Trophoblast cell (in vitro differentiated cells and primary cell): ENCODE data around the gene RPL36.
A peak's percentile ranks its signal among the peaks of the same experiment; 100 is the strongest.
"Not testable (repeated sequence)": the region's sequence is repeated elsewhere in the genome, so short reads cannot be mapped to it uniquely, and the experiment has no call there.

Source experiments
- DNase-seq, 2 donors: peaks; one replicate each; pipeline ENCODE4 v3.0.0-alpha.2; 2016
- H2AFZ ChIP-seq: 2 replicates; pipeline ENCODE4 v1.6.1; 2013; ENCODE audit warnings: low read length, moderate library complexity, mild to moderate bottlenecking; ENCODE audit not compliant: insufficient read depth, poor library complexity
- H2AK5ac ChIP-seq: 2 replicates; pipeline ENCODE4 v1.6.1; 2013; ENCODE audit warnings: mild to moderate bottlenecking, low read length
- H2BK120ac ChIP-seq: 2 replicates; pipeline ENCODE4 v1.6.1; 2013; ENCODE audit warnings: low read length, mild to moderate bottlenecking, moderate library complexity; ENCODE audit not compliant: insufficient read depth, poor library complexity
- H2BK12ac ChIP-seq: 2 replicates; pipeline ENCODE4 v1.6.1; 2013; ENCODE audit warnings: mild to moderate bottlenecking, low read length, moderate library complexity
- H2BK5ac ChIP-seq: 2 replicates; pipeline ENCODE4 v1.6.1; 2013; ENCODE audit warnings: low read length, low read depth, moderate library complexity, mild to moderate bottlenecking; ENCODE audit not compliant: poor library complexity
- H3K14ac ChIP-seq: 2 replicates; pipeline ENCODE4 v1.6.1; 2013; ENCODE audit warnings: mild to moderate bottlenecking, low read length
- H3K18ac ChIP-seq: 2 replicates; pipeline ENCODE4 v1.6.1; 2013; ENCODE audit warnings: mild to moderate bottlenecking, low read length
- H3K23ac ChIP-seq: 2 replicates; pipeline ENCODE4 v1.6.1; 2013; ENCODE audit warnings: low read length
- H3K27ac ChIP-seq: 2 replicates; pipeline ENCODE4 v1.5.1; 2013; ENCODE audit warnings: low read depth, mild to moderate bottlenecking, inconsistent platforms, low read length, moderate library complexity
- H3K27me3 ChIP-seq: 2 replicates; pipeline ENCODE4 v1.6.1; 2013; ENCODE audit warnings: inconsistent platforms, mild to moderate bottlenecking, low read length, moderate library complexity; ENCODE audit not compliant: insufficient read depth
- H3K36me3 ChIP-seq, 2 experiments: 1 replicate in 1 of 2; 2 replicates in 1 of 2; pipeline ENCODE4 v1.6.1; 2013; ENCODE audit warnings: low read length in 2 of 2, mild to moderate bottlenecking in 2 of 2, moderate library complexity in 1 of 2; ENCODE audit not compliant: insufficient read depth in 2 of 2, control insufficient read depth in 1 of 2
- H3K4ac ChIP-seq: 2 replicates; pipeline ENCODE4 v1.6.1; 2013; ENCODE audit warnings: low read depth, mild to moderate bottlenecking, low read length, moderate library complexity
- H3K4me1 ChIP-seq, 2 experiments: 1 replicate in 1 of 2; 2 replicates in 1 of 2; pipeline ENCODE4 v1.6.1; 2013; ENCODE audit warnings: low read length in 2 of 2, mild to moderate bottlenecking in 2 of 2, moderate library complexity in 1 of 2; ENCODE audit not compliant: insufficient read depth in 2 of 2, control insufficient read depth in 1 of 2
- H3K4me2 ChIP-seq: 2 replicates; pipeline ENCODE4 v1.6.1; 2013; ENCODE audit warnings: inconsistent platforms, mild to moderate bottlenecking, low read length, moderate library complexity
- H3K4me3 ChIP-seq: 2 replicates; pipeline ENCODE4 v1.5.1; 2013; ENCODE audit warnings: mild to moderate bottlenecking, low read depth, low read length, inconsistent platforms
- H3K79me1 ChIP-seq: one replicate; pipeline ENCODE4 v1.6.1; 2013; ENCODE audit warnings: low read length
- H3K79me2 ChIP-seq: 2 replicates; pipeline ENCODE4 v1.6.1; 2013; ENCODE audit warnings: low read length, mild to moderate bottlenecking; ENCODE audit not compliant: control insufficient read depth, insufficient read depth, poor library complexity
- H3K9ac ChIP-seq: 2 replicates; pipeline ENCODE4 v1.6.1; 2013; ENCODE audit warnings: mild to moderate bottlenecking, low read length
- H3K9me3 ChIP-seq: 2 replicates; pipeline ENCODE4 v1.6.1; 2013; ENCODE audit warnings: low read depth, mild to moderate bottlenecking, control low read depth, inconsistent platforms, low read length; ENCODE audit not compliant: insufficient read depth
- H4K12ac ChIP-seq: 2 replicates; pipeline ENCODE4 v1.6.1; 2013; ENCODE audit warnings: low read depth, mild to moderate bottlenecking, low read length, moderate library complexity
- H4K8ac ChIP-seq: 2 replicates; pipeline ENCODE4 v1.6.1; 2013; ENCODE audit warnings: low read depth, mild to moderate bottlenecking, low read length, moderate library complexity
- H4K91ac ChIP-seq: one replicate; pipeline ENCODE4 v1.6.1; 2013; ENCODE audit warnings: low read depth, mild to moderate bottlenecking, low read length, moderate library complexity
- WGBS: extraction: QIAGEN DNeasy Blood & Tissue Kit; methylation state at CpG from one replicate; pipeline ENCODE4 v1.1.7; 2013; ENCODE audit warnings: missing lambda C conversion rate; ENCODE audit not compliant: insufficient read length, insufficient coverage; ENCODE audit errors: extremely low coverage; 5-methylcytosine and 5-hydroxymethylcytosine counted together

RPL36 gene

GRCh38 chr19:5727453-5728050 is 37.5 kb downstream of the RPL36 start:
- no peak overlapping the region for H3K27ac ChIP-seq
- H2BK120ac ChIP-seq = no peak overlapping the region
- peak; percentile 95 to 96 for DNase-seq
- H3K79me2 ChIP-seq = no peaks in the 10 kb centered on the region
- no peak overlapping the region for H3K9ac ChIP-seq
- no peak overlapping the region for H3K18ac ChIP-seq
- H3K79me1 ChIP-seq = no peaks in the 10 kb centered on the region
- WGBS = no CpG with 5 or more reads among the region's 4 CpGs
- H2AK5ac ChIP-seq = no peak overlapping the region
- H3K4me2 ChIP-seq = no peak overlapping the region
- no peak overlapping the region for H3K23ac ChIP-seq
- no peak overlapping the region for H3K4me3 ChIP-seq
- H2BK12ac ChIP-seq = no peak overlapping the region
- H3K27me3 ChIP-seq = no peaks in the 10 kb centered on the region
- no peaks in the 10 kb centered on the region for H3K4me1 ChIP-seq
- H3K4ac ChIP-seq = no peak overlapping the region
- H4K8ac ChIP-seq = no peak overlapping the region
- H2BK5ac ChIP-seq = no peak overlapping the region
- H2AFZ ChIP-seq = no peak overlapping the region
- no peak overlapping the region for H4K12ac ChIP-seq
- no peaks in the 10 kb centered on the region for H3K9me3 ChIP-seq
- no peak overlapping the region for H3K14ac ChIP-seq
- H3K36me3 ChIP-seq = no peaks in the 10 kb centered on the region
- no peak overlapping the region for H4K91ac ChIP-seq

GRCh38 chr19:5733172-5733571 is 43.1 kb downstream of the RPL36 start:
- not testable (repeated sequence) for H3K4ac ChIP-seq, H4K12ac ChIP-seq, H3K79me1 ChIP-seq, H3K27me3 ChIP-seq, H3K18ac ChIP-seq, H4K91ac ChIP-seq, H3K36me3 ChIP-seq, H2BK5ac ChIP-seq, H3K14ac ChIP-seq, H3K4me2 ChIP-seq, H3K9me3 ChIP-seq, H4K8ac ChIP-seq, H3K4me1 ChIP-seq, H2AFZ ChIP-seq, H3K79me2 ChIP-seq, H3K4me3 ChIP-seq, DNase-seq, H3K23ac ChIP-seq, H3K9ac ChIP-seq, H2AK5ac ChIP-seq, H2BK12ac ChIP-seq, H2BK120ac ChIP-seq, H3K27ac ChIP-seq
- WGBS = no CpG with 5 or more reads among the region's 2 CpGs

- no peak overlapping the region for H2BK12ac ChIP-seq
- H3K79me2 ChIP-seq = no peaks in the 10 kb centered on the region
- no peak overlapping the region for H3K4me2 ChIP-seq
- no peak overlapping the region for H4K12ac ChIP-seq
- no peaks in the 10 kb centered on the region for H3K79me1 ChIP-seq
- H3K23ac ChIP-seq = no peak overlapping the region
- no peak overlapping the region for H2BK120ac ChIP-seq
- H3K9me3 ChIP-seq = no peaks in the 10 kb centered on the region
- H2AK5ac ChIP-seq = no peak overlapping the region
- H2AFZ ChIP-seq = no peak overlapping the region
- H3K4me3 ChIP-seq = no peak overlapping the region
- no peak overlapping the region for H4K91ac ChIP-seq
- no peak overlapping the region for H3K14ac ChIP-seq
- no peaks in the 10 kb centered on the region for H3K27me3 ChIP-seq
- H3K9ac ChIP-seq = no peak overlapping the region
- WGBS = no CpG with 5 or more reads among the region's 8 CpGs
- no peaks in the 10 kb centered on the region for H3K36me3 ChIP-seq
- DNase-seq = peak; percentile 96
- no peak overlapping the region for H2BK5ac ChIP-seq
- H4K8ac ChIP-seq = no peak overlapping the region
- no peaks in the 10 kb centered on the region for H3K4me1 ChIP-seq
- H3K4ac ChIP-seq = no peak overlapping the region
- H3K18ac ChIP-seq = no peak overlapping the region
- no peak overlapping the region for H3K27ac ChIP-seq
Measured at GRCh38 chr19:5738423-5738822, 48.3 kb downstream of the RPL36 start.
